HG02610 (cell line): ENCODE data around the gene JAK1.
A peak's percentile ranks its signal among the peaks of the same experiment; 100 is the strongest.

Experiments used
- ATAC-seq: cut with Tn5 transposase; IDR thresholded peaks from one replicate; pipeline ENCODE4 v1.9.1; 2021; ENCODE audit warnings: mild to moderate bottlenecking, moderate library complexity; ENCODE audit not compliant: unreplicated experiment

JAK1 gene

DNA sequence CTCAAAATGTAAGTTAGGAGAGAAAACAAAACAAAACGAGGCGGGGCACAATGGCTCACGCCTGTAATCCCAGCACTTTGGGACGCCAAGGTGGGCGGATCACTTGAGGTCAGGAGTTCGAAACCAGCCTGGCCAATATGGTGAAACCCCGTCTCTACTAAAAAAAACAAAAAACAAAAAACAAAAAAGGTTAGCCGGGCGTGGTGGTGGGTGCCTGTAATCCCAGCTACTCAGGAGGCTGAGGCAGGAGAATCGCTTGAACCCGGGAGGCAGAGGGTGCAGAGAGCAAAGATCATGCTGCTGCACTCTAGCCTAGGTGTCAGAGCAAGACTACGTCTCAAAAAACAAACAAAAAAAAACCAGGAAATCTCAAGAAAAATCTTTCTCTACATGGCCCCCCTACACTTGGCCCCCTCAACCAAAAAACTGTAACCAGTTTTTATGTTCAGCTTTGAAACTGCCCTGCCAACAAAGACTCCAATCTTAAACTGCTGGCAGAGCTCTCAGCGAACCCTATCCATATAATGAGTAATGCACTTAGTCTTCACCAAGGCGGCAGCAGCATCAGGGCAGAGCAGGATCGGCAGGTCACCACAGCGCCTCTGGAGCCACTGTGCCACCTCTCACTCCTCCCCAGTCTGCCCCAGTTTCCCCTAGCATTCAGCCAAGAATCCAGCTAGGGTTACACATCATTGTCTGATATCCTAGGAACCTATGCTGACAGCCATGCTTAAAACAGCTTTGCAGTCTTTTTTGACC, 71.7 kb downstream of the JAK1 start:
- ATAC-seq, result no peak

- ATAC-seq, result no peak
These were observed 72.4 kb downstream of the JAK1 start for GRCh38 chr1:64893921-64894320.

- ATAC-seq, result peak; percentile 20
These were observed 73.5 kb downstream of the JAK1 start for GRCh38 chr1:64892576-64893573.

DNA sequence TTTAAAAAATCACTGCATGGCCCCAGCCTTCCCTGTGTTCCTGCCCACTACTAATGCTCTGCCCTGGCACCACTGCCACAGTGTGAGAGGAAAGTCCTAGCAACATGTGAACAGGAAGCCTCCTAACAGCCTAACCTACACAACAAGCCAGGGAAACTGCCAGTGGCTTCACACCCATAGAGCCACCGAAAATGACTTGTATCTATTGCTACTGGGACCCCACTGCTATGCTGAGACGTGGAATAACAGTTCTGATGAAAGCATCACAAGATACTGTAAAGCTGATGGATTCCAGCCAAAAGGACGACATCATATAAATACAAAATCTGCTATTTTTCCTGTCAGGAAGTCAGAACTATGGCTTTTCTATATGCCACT, 74.9 kb downstream of the JAK1 start:
- no peak for ATAC-seq

DNA sequence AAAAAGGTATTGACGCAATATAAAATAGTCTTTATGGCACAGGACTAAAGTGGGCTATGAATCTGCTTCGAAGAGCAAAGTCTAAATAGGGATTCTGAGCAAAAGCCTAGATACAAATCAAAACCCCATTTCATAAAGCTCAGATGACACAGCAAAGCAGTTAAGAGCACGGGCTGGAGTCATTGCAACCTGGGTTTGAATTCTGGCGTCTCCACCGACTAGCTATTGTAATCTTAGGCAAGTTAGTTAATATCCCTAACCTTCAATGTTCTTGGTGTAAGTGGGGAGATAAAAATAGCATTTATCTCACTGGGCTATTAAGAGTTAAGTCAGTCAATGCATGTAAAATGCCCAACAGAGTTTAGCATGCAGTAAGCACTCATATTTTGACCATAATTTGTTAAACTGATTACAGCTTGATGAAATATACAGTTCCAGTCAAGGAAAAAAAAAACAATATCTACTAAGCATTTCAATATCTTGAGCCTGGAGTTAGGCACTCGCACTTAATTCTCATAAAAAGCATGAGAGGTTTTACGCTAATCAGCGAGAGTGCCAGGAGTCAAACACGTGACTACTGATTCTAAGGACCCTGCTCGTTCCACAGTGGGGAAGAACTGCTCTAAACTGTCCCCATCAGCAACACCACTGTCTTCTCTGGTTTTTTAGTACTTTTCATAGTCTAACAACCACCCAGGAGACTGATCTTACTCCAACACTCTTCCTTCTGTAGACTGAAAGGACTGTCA, 75.5 kb downstream of the JAK1 start:
- no peak for ATAC-seq

DNA sequence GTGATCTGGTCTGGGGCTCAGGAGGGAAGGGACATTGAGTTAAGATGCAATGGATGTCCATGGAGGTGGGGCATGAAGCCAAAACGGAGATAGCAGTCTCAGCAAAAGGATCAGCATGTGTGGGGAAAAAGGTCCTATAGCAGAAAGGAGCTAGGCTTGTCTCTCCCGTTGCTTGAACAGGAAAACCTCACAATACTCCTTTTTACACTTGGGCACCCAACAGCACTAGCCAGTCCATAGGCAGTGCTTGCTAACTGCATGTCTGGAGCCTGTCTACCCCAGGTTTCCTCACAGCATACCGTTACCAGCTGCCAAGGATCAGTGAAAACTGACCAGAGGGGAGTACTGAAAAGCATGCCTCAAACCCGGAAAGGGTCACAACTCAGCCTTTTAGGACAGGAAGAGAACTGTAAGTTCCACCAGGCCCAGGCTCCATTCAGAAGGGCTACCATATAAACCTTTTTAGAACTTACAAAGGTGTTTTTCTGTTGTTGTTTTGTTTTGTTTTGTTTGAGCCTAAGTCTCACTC, 78.6 kb downstream of the JAK1 start:
- no peak for ATAC-seq

GRCh38 chr1:64886877-64887276, 79.5 kb downstream of the JAK1 start:
- no peak for ATAC-seq

DNA sequence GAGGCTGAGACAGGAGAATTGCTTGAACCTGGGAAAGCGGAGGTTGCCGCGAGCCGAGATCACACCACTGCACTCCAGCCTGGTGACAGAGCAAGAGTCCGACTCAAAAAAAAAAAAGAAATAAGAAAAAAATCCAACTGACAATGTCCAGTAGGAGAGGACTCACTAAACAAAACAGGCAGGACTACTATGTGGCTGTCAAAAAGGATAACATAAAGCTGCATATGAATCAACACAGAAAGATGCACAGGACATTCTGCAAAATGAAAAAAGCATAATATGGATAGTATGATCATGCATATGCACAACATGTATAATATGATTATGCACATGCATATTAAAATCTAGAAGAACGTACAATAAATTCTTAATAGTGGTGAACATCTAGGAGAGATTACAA, 80.7 kb downstream of the JAK1 start:
- ATAC-seq, result no peak

DNA sequence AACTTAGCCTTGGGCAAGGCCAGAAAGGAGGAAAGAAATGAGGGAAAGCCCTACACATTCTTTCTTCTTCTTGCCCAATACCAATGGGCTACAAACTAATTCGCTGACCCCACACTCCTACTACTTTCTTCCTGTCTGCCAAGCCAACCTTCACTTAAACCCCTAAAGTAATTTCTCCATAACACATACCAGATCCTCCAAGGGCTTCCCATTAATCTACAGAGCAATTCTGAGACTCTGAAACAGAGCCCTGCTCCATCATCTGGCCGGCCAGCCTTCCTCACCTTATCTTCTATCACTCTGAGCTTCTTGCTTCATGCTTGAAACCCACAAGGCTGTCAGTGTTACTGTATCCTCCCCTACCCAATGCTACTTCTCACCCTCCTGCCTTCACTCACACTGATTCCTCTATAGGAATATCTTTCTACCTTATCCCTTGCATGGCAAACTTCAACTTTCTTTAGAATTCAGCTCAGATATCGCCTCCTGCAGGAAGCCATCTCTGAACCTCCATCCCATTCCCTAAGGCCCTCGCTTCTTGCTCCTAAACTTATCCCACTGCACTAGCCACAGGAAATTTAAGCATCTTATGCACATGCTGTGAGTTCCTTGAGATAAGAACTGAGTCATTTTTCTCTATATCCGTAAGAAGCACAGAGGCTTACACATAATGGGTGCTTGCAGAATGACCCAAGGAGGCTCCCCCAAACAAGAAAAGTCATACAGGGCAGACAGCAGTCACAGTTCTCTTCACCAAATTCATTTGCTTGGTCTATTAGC, 81.9 kb downstream of the JAK1 start:
- ATAC-seq, result no peak

DNA sequence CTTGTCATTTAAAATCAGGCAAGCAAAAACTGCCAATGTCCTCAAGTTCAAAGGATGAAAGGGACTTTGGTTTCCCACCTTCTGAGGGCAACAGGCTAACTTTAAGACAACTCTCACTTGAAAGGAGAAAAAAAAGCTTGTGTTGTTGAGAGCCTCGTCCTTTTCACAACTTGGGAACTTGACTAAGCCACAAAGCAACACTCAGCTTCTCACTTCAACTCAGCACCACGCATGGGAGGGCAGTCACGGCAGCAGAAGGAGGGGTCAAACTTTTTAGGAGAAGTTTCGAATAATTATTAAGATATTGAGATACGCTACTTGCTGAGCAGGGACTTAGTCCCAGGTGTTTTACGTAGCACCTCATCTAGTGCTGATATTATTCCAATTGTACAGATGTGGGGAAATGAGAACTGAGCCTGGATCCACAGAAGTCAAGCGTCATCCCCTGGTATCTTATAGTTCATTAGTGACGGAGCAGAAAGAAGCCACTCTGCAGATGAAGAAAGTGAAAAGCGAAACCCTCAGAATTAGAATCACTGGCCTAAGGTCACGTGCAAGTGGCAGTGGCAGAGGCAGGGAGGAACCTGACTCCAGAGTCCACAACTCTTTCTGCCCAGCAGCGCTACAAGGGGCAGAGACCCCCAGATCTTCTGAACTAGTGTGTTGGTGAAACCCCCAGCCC, 83.6 kb downstream of the JAK1 start:
- peak; percentile 87 for ATAC-seq

- peak; percentile 33 for ATAC-seq
These were observed 85.1 kb downstream of the JAK1 start for GRCh38 chr1:64881281-64881680.

DNA sequence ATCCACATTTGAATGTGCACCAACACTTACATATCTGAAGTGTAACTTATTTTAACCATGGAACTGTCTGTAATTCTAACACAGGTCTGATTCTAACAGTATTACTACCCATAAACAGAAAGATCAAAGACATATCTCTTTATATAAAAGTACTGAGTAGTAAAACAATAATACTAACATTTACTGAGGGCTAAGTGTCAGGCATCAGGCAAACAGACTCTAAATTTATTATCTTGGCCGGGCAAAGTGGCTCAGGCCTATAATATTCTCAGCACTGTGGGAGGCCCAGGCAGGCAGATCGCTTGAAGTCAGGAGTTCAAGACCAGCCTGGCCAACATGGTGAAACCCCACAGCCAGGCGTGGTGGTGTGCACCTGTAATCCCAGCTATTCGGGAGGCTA, 85.9 kb downstream of the JAK1 start:
- ATAC-seq, result no peak

DNA sequence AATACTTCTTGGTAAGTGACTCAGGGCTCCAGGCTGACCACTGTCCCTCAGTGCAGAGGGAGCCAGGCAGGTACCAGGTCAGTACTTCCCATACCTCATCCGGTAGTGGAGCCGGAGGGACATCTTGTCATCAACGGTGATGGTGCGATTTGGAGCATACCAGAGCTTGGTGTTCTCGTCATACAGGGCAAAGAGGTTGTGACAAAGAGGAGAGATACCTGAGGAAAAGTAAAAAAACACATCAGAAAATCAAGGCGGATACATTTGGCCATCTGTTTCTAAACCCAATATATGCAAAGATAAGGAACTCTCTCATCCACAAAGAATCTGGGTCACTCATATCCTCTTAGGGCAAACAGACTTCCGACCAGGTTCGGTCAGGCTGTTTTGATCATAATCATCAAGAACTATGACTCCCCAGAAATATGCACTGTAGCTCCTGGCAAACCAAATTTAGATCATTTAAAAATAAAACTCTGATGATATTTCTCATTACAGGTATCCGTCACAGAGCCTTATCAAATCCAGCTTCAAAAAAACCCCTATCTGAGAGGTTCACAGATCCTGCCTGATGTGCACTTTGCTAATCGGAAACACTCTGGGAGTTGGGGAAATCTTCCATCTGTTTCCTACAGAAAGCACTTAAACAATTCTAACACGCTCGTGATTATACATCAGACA, 87.3 kb downstream of the JAK1 start:
- no peak for ATAC-seq

DNA sequence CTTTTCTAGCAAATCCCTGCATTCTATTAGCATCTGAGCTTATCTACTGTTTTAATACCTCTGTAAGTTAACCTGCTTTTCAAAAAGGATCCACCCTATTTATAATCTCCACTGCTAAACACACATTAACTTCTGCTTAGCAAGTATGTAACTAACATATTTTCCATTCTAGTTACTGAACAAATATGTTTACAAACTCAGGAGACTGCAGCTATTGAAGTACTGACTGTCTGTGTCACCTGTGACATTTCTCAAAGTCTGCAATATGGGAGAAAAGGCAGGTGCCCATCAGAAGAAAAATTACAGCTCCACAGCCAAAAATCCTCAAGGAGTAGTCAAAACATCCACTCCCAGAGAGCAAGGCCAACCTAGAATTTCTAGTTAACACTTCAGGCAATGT, 88.3 kb downstream of the JAK1 start:
- no peak for ATAC-seq

GRCh38 chr1:64877598-64877997, 88.8 kb downstream of the JAK1 start:
- ATAC-seq, result no peak

- ATAC-seq, result no peak
These were observed 89.2 kb downstream of the JAK1 start for GRCh38 chr1:64877151-64877550.

DNA sequence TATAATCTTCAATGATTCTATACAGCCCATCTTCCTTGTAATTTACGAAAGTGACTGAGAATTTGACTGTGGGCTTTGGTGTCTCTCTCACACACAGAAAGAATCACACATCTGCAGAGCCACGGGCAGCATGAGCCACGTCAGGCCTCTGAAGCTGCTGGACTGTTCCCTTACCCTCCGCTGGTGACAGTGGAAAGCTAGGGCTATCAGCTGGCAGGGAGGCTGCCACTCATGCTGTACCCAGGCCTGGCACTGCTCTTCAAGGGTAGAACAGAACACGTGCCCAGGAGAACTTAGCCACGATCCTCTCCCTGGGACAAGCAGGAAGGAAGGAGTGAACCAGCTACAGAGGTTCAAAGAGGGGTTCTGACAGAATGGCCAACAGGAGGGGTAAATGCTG, 90.7 kb downstream of the JAK1 start:
- ATAC-seq, result no peak

GRCh38 chr1:64875101-64875500, 91.2 kb downstream of the JAK1 start:
- ATAC-seq, result no peak

DNA sequence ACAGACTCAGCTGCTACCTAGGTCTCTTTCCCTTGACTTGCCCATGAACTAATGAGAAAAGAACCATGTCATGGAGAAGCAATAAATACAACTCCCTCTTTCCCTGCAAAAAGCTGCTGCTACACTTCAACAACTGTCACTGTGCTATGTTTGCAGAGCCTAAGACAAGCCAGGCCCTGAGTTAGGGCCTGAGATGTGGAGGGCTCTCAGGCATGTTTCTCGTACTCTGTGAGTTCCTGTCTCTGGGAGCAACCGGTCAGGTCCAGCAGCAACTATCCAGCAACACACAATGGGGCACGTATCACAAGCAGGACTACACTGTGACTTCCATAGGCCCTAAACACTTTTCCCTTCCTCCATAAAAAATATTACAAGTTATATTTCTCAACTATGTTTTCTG, 91.7 kb downstream of the JAK1 start:
- no peak for ATAC-seq
